Fibroblast of lung (primary cell): ENCODE data around the gene TNS3.

Experiments
- EZH2 ChIP-seq: IDR thresholded peaks from 2 replicates; pipeline ENCODE4 v1.5.1; 2012; ENCODE audit warnings: low read length, control low read depth, mild to moderate bottlenecking; ENCODE audit errors: missing control alignments
- TF ChIP-seq, protein P1 (sequence below), 2 donors: IDR thresholded peaks in 1 of 2; conservative IDR thresholded peaks in 1 of 2; 1 replicate in 1 of 2; 2 replicates in 1 of 2; pipeline ENCODE4 v1.5.1; 2011 to 2012; ENCODE audit warnings: low read length in 2 of 2, control low read depth in 1 of 2, inconsistent platforms in 1 of 2, low read depth in 1 of 2, mild to moderate bottlenecking in 1 of 2

DNA sequence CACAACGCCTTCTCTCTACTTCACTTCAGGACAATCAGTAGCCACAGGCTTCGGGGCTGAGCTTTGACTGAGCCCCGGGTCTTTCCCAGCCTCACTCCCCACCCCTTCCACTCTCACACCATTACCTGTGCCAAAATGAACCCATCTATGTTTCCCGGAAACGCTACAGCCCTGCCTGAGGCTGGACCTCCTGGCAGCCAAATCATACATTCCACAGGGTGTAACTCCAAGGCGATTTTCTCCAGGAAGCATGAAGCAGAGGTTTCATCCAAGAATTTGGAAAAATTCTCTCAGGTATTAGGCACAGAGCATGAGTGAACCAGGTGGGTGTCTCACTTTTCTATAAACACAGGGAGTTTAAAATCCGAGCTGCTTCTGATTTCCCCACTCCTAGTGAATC is 286.3 kb downstream of the TNS3 start:
- TF ChIP-seq, protein P1, sequence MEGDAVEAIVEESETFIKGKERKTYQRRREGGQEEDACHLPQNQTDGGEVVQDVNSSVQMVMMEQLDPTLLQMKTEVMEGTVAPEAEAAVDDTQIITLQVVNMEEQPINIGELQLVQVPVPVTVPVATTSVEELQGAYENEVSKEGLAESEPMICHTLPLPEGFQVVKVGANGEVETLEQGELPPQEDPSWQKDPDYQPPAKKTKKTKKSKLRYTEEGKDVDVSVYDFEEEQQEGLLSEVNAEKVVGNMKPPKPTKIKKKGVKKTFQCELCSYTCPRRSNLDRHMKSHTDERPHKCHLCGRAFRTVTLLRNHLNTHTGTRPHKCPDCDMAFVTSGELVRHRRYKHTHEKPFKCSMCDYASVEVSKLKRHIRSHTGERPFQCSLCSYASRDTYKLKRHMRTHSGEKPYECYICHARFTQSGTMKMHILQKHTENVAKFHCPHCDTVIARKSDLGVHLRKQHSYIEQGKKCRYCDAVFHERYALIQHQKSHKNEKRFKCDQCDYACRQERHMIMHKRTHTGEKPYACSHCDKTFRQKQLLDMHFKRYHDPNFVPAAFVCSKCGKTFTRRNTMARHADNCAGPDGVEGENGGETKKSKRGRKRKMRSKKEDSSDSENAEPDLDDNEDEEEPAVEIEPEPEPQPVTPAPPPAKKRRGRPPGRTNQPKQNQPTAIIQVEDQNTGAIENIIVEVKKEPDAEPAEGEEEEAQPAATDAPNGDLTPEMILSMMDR (conservative IDR thresholded peaks at IDR 0.05 in 1 of 2, IDR thresholded peaks at IDR 0.05 in 1 of 2; ENCODE audit: low read depth in 1 of 2, low read length in 2 of 2) = no peak
- TF ChIP-seq EZH2 = no peak
